Activated T-helper 17 cell treated with anti-CD3 and anti-CD28 coated beads, Interleukin-2, amount 50 U/mL, for 72 hours (primary cell): Measurements from ENCODE around the gene BNC2. TPM values are rescaled to one million over a fixed set of nuclear protein-coding genes. Genes with fewer than 3 reads are reported as not detected.

Source experiments
- ATAC-seq: fragments of 150-1000 bp; cut with Tn5 transposase; replicated peaks from 2 replicates; pipeline ENCODE4 v1.10.0; 2021; ENCODE audit warnings: mild to moderate bottlenecking, moderate library complexity
- H3K27ac Mint-ChIP-seq: one replicate; pipeline ENCODE4 v1.8.0; 2022; ENCODE audit warnings: mixed read lengths
- H3K27me3 Mint-ChIP-seq: one replicate; pipeline ENCODE4 v1.8.0; 2022; ENCODE audit warnings: mixed read lengths
- H3K36me3 Mint-ChIP-seq: one replicate; pipeline ENCODE4 v1.8.0; 2022; ENCODE audit warnings: low read depth, mild to moderate bottlenecking, mixed read lengths
- H3K4me1 Mint-ChIP-seq: one replicate; pipeline ENCODE4 v1.8.0; 2022; ENCODE audit warnings: mixed read lengths
- H3K4me3 Mint-ChIP-seq: one replicate; pipeline ENCODE4 v1.8.0; 2022; ENCODE audit warnings: mild to moderate bottlenecking, mixed read lengths
- H3K9me3 Mint-ChIP-seq: one replicate; pipeline ENCODE4 v1.8.0; 2022; ENCODE audit warnings: mixed read lengths
- total RNA-seq, 2 donors: library from RNA; stranded (reverse); gene quantifications; one replicate each; pipeline ENCODE4 v1.2.3, GENCODE V29; 2022

The BNC2 gene
- total RNA-seq, 2 donors from 2014 or later, result not detected

DNA sequence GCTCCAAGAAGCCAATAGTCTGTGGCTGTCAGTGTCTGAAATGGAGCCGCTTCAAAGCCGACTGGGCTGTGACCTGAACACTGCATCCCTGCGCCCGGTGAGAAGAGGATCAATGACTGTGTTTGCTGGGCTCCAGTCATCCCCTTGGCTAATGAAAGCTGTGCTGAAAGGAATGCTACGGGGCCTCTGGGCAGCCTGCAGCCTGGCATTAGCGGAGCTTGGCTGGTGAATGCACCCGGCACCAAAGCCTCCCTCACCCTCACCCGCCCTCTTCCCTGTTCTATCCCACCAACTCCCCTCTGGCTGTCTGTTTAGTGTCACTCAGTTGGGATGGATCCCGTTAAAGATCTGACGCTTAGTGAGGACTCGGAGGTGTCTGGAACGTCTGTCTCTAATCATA lies 355.3 kb downstream of the BNC2 start:
- Mint-ChIP-seq H3K27ac (no peak overlapping the region), H3K36me3 (no peaks in the 10 kb centered on the region)
- no peak for ATAC-seq

DNA sequence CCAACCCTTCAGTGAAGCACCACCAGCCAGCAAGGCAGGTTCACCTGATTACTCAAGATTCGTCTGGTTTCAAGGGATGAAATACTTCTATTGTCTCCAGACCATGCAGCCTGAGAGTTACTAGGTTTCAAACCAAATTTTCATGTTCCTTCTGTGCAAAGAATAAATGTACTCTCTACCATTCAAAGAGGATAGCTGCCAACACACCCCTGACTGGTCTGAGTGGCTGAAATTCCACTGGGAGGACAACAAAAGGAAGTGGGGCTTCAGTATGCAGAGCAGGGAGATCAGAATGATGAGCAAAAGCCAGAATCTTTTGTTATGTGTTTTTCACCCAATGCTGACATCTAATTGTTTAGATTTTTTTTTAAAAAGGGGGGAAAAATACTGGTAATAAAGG lies 356.3 kb downstream of the BNC2 start:
- Mint-ChIP-seq H3K9me3 (no peaks in the 10 kb centered on the region), H3K27ac (no peak overlapping the region), H3K27me3 (no peaks in the 10 kb centered on the region), H3K4me1 (no peaks in the 10 kb centered on the region), H3K36me3 (no peaks in the 10 kb centered on the region), H3K4me3 (no peak overlapping the region)
- no peak for ATAC-seq

More for the DNA sequence above, 355.3 kb downstream of the BNC2 start:
- Mint-ChIP-seq H3K4me3 (no peak overlapping the region), H3K27me3 (no peaks in the 10 kb centered on the region), H3K4me1 (no peaks in the 10 kb centered on the region), H3K9me3 (peaks cover 3% of the 10 kb centered on the region)

DNA sequence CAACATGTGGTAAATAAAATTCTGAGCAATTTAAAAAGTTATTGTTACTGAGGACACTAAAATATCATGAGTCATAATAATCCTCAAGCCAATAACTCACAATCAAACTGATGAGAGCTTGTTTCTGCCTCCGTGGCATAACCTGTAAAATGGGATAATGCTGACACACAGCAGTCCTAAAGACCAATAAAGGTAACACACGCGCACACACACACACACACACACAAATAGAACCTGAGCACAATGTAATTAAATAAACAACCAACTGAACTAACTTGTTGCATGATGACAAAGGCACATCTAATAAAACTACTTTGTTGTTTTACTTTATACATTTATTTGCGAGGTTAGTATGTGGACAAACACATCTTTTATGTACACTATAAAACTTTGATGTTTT lies 358.2 kb downstream of the BNC2 start:
- H3K4me1 Mint-ChIP-seq, result no peaks in the 10 kb centered on the region
- no peaks in the 10 kb centered on the region for H3K36me3 Mint-ChIP-seq
- no peak for ATAC-seq
- H3K9me3 Mint-ChIP-seq, result peaks cover 4% of the 10 kb centered on the region
- H3K27ac Mint-ChIP-seq, result no peak overlapping the region
- no peak overlapping the region for H3K4me3 Mint-ChIP-seq
- H3K27me3 Mint-ChIP-seq, result no peaks in the 10 kb centered on the region

DNA sequence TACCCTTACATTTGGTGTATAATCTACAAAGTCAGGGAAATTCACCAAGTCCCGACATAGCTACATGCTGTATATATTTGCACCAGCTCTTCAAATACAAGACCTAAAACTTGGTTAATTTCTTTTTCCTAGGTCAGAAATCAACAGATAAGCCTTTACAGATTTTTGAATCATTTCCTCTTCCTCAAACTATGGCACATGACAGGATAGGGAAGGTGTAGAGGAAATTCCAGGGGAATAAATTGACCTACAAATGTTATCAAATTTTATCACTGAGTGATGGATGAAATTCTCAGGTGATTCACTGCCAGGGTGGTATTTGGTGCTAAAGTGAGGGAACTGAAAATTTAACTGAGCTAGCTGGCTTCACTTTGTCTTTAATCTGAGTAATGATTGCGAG lies 360.0 kb downstream of the BNC2 start:
- Mint-ChIP-seq H3K27me3 (no peaks in the 10 kb centered on the region), H3K36me3 (no peaks in the 10 kb centered on the region), H3K9me3 (peaks cover 4% of the 10 kb centered on the region), H3K4me1 (no peaks in the 10 kb centered on the region), H3K4me3 (no peak overlapping the region), H3K27ac (no peak overlapping the region)
- no peak for ATAC-seq

DNA sequence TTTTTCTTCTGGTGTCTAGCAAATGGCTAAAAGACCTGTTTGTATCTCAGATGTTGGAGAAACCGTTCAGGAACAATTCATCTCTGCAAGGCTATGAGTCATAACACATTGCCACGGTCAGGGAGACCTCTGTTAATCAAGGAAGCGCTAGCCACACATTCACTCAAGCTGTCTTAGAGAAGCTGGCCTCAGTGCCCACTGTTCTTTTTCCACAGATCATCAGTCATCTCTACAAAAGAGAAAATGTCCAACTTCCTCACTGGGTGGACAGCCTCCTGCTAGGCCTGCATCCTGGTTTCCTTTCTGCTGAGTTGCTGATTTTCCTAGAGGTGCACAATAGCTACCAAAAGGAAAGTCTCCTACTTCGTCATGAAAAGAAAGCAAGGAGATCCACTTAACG lies 360.5 kb downstream of the BNC2 start:
- Mint-ChIP-seq H3K4me1 (no peaks in the 10 kb centered on the region), H3K27me3 (no peaks in the 10 kb centered on the region), H3K27ac (no peak overlapping the region), H3K9me3 (peaks cover 4% of the 10 kb centered on the region), H3K4me3 (no peak overlapping the region), H3K36me3 (no peaks in the 10 kb centered on the region)
- ATAC-seq, result no peak

DNA sequence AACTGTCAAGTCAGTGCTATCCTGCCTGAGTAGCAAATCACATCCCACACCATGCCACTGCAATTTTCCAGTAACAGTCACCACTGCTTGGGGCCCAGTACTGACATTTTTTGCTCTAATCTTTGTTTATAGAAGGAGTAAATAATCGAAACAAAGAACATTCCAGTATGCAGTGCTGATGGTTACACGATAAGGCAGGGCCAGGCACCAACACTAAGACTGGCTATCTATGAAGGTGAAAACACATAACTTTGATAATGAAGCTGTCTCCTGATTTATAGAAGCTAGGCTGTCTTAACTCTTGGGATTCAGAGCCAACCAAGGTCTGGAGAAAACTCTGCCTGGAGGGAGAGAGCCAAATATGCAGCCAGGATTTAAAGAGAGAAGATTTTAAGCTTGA lies 365.3 kb downstream of the BNC2 start:
- H3K27me3 Mint-ChIP-seq, result no peaks in the 10 kb centered on the region
- no peak overlapping the region for H3K4me3 Mint-ChIP-seq
- no peak for ATAC-seq

DNA sequence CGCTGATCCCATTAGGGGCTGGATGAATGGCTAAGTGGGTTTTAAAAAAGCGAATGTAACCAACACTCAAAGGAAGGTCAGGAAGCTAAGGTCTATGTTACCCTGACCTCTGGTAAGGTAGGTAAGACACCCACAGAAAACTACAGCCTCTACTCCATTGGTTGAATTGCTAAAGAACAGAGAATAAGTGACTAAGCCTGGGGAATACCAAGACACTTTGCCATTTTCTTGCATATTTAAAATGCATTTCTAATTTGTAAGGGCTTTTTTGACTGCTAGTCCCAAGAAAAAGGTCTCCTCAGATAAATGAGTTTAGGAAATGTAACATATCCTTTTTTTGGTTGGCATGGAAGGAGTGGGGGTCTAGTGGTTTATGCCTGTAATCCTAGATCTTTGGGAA lies 368.7 kb downstream of the BNC2 start:
- Mint-ChIP-seq H3K36me3 (no peaks in the 10 kb centered on the region), H3K9me3 (peaks cover 4% of the 10 kb centered on the region), H3K27me3 (no peaks in the 10 kb centered on the region), H3K27ac (no peak overlapping the region), H3K4me1 (no peaks in the 10 kb centered on the region), H3K4me3 (no peak overlapping the region)
- no peak for ATAC-seq

More for the DNA sequence above, 365.3 kb downstream of the BNC2 start:
- Mint-ChIP-seq H3K27ac (no peak overlapping the region), H3K4me1 (no peaks in the 10 kb centered on the region), H3K9me3 (peaks cover 8% of the 10 kb centered on the region), H3K36me3 (no peaks in the 10 kb centered on the region)

DNA sequence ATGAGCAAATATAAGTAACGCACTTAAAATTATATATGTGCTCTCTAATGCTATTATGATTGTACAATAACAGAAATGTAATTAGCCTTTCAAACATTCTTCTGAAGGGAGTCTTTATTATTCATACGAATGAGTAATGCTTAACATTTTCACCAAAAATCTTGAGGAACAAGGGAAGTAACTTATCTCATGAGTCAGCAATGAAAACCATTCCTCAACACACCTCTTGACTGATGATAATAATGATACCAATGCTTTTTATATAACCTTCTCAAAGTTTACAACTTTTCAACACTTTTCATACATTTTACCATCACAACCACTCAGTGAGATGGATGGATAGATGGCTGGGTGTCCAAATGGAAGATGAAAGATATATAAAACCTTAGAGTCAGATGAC lies 369.3 kb downstream of the BNC2 start:
- Mint-ChIP-seq H3K4me3 (no peak overlapping the region), H3K4me1 (no peaks in the 10 kb centered on the region), H3K27me3 (no peaks in the 10 kb centered on the region), H3K27ac (no peak overlapping the region), H3K9me3 (peaks cover 4% of the 10 kb centered on the region), H3K36me3 (no peaks in the 10 kb centered on the region)
- ATAC-seq, result no peak

DNA sequence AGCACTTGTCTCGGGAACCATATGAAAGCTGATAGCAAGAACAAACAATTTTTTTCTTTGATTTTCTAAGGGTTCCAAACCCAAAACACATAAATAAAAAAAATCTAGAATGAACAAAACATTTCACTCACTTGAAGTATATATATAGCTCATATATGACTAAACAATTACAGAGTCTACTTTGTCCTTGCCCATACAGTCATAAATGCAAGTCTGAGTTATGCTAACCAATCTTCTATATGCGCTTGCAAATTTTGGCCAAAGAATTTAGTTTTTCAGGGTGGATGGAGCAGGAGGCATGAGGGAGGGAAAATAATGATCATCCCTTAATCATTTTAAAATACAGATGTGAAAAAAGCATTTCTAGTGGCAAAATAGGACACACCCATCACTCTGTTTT lies 370.1 kb downstream of the BNC2 start:
- ATAC-seq, result no peak
- Mint-ChIP-seq H3K36me3 (no peaks in the 10 kb centered on the region), H3K4me1 (no peaks in the 10 kb centered on the region), H3K9me3 (peaks cover 4% of the 10 kb centered on the region), H3K27me3 (no peaks in the 10 kb centered on the region), H3K27ac (no peak overlapping the region), H3K4me3 (no peak overlapping the region)

DNA sequence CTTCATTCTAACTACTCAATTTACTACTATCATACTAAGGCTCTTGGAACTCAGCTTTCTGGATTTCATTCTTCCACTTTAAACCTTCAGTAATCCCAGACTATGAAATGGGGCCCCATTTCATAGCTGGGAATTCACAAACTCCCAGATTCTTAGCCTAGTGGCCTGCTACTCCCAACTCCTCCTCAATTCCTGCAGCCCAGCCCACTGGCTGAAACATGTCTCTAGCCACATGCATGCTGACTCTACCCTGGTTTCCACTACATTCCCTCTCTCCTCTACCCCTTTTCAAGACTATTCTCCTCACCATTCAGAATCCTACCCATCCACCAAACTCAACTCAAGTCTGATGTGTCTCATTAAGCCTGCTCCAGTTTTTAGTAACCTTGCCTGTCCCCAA lies 370.6 kb downstream of the BNC2 start:
- Mint-ChIP-seq H3K27me3 (no peaks in the 10 kb centered on the region), H3K4me1 (no peaks in the 10 kb centered on the region), H3K4me3 (no peak overlapping the region), H3K36me3 (no peaks in the 10 kb centered on the region), H3K9me3 (peaks cover 4% of the 10 kb centered on the region), H3K27ac (no peak overlapping the region)
- ATAC-seq, result no peak

DNA sequence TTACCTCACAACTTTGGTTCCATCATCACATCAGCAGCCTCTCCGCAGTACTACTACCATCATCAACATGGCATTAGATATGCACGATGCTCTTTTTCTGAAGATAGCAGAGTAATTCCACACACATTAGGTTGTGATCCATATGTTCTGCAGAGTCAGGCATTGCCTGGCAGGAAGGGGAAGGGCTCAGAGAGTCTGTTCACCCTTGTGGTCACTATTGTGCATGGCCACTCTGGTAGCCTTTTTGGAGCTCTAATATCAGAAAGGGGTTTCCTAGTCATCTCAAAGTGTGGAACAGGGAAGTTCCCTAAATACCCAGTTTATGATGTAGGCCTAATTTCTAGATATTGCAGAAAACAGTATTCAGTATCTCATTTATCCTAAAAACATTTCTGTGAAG lies 373.6 kb downstream of the BNC2 start:
- ATAC-seq, result no peak

DNA sequence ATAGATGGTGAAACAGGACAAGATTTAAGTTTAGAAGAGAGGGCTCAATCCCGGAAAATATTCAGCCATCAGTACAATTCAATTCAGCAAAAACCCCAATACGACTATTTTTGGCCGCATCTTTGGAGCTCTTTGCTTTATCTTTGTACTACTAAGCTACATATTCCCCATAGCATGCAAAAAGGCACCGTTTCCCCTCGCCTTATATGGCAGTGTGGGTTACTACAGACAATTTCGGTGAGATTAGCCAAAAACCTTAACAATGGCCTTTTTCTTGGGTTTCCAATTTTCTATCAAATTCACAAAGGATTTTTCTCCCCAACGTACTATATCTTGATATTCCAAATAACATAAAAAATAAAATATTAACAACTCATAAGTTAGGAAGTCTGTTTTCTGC lies 382.6 kb downstream of the BNC2 start:
- no peak for ATAC-seq
- no peaks in the 10 kb centered on the region for H3K4me1 Mint-ChIP-seq
- no peak overlapping the region for H3K4me3 Mint-ChIP-seq
- H3K27ac Mint-ChIP-seq, result no peak overlapping the region
- H3K9me3 Mint-ChIP-seq, result peaks cover 3% of the 10 kb centered on the region
- no peaks in the 10 kb centered on the region for H3K36me3 Mint-ChIP-seq
- H3K27me3 Mint-ChIP-seq, result no peaks in the 10 kb centered on the region

More for the DNA sequence above, 373.6 kb downstream of the BNC2 start:
- H3K36me3 Mint-ChIP-seq, result no peaks in the 10 kb centered on the region
- H3K27me3 Mint-ChIP-seq, result no peaks in the 10 kb centered on the region
- peaks cover 4% of the 10 kb centered on the region for H3K9me3 Mint-ChIP-seq
- no peaks in the 10 kb centered on the region for H3K4me1 Mint-ChIP-seq
- H3K27ac Mint-ChIP-seq, result no peak overlapping the region
- H3K4me3 Mint-ChIP-seq, result no peak overlapping the region

DNA sequence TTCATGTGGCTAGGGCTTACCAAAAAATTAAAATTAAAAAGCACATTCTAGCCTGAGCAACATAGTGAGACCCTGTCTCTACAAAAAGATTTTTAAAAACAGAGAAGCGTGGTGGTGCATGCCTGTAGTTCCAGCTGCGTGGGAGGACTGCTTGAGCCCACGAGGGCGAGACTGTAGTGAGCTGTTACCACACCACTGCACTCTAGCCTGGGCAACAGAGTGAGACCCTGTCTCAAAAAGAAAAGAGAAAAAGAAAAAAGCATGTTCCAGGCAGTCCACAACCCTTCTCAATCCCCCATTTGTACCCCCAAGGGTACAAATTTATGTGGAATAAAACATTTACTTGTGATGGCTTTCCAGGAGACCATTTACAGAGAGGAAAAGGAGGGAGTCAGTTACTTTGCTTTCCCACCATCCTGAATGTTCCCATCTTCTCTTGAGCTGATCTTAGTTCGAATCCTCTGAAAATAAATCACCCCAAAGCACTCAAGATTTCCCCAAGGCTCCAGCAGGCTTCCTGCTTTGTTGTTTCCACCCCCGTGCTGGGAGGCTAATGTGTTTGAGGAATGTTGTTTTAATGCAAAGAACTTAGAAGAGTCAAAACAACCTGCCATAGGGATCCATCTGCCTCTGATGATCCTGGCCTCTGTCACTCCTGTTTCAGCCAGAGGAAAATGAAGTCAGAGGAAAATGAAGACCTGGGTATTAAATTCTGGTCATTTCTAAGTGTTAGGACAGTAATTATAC lies 384.7 kb downstream of the BNC2 start:
- Mint-ChIP-seq H3K27me3 (no peaks in the 10 kb centered on the region), H3K36me3 (no peaks in the 10 kb centered on the region), H3K27ac (no peak overlapping the region), H3K4me3 (no peak overlapping the region), H3K4me1 (no peaks in the 10 kb centered on the region), H3K9me3 (peaks cover 3% of the 10 kb centered on the region)
- no peak for ATAC-seq

DNA sequence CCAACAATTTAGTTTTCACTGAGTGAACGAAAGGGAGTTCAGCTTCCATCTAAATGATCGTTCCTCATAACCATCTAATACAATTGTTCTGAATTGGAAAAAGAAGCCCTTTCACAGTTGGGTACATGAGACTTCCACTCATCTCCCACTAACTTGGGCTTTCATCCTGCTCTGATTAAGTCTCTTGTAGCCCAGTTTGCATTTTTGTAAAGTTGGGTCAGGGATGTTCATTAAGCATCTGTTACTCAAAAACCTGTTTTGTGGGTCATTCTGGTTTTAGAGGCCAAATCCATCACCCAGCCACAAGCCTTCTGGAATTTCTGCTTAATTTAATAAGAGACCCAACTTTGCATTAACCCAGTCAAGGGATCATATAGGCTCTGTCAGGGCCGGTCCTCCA lies 385.3 kb downstream of the BNC2 start:
- Mint-ChIP-seq H3K4me3 (no peak overlapping the region), H3K27ac (no peak overlapping the region), H3K4me1 (no peaks in the 10 kb centered on the region), H3K36me3 (no peaks in the 10 kb centered on the region), H3K9me3 (peaks cover 3% of the 10 kb centered on the region), H3K27me3 (no peaks in the 10 kb centered on the region)
- ATAC-seq, result no peak

DNA sequence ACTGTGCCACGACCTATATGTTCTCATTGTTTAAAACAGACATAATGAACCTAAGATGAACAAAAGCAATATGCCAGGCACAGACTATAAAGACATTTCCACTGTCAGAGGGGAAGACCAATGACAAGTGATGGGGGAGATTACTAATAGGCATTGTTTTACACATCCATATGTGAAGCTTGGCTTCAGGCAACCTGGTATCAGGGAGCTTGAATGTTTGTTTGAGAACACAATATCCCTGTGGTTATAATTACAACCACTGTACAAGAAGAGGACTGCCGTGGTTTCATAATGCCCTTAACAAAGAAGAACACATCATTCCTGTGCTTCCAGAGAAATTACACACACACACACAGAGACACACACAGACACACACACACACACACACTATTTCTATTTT lies 385.7 kb downstream of the BNC2 start:
- Mint-ChIP-seq H3K27me3 (no peaks in the 10 kb centered on the region), H3K27ac (no peak overlapping the region), H3K4me3 (no peak overlapping the region), H3K36me3 (no peaks in the 10 kb centered on the region), H3K4me1 (no peaks in the 10 kb centered on the region), H3K9me3 (no peaks in the 10 kb centered on the region)
- no peak for ATAC-seq

DNA sequence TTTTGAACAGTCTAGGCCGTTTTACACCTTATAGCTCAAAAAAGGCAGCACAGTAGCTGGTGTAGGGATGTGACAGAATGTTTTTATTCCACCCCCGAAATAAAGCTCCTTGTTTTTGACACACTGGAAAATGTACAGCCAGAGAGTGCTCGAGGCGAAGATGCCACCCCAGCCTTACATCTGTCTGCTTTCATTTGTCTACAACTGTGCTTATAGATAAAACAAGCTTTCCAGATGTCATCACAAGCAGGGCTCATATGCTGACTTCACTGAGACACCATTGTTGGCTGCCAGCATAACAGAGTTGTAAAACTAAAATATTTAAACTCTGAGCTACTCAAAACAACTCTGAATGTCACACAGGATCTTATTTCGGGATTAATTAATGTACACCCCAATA lies 386.3 kb downstream of the BNC2 start:
- no peaks in the 10 kb centered on the region for H3K27me3 Mint-ChIP-seq
- no peaks in the 10 kb centered on the region for H3K9me3 Mint-ChIP-seq
- H3K4me1 Mint-ChIP-seq, result no peaks in the 10 kb centered on the region
- ATAC-seq, result no peak
- H3K4me3 Mint-ChIP-seq, result no peak overlapping the region
- H3K27ac Mint-ChIP-seq, result no peak overlapping the region
- H3K36me3 Mint-ChIP-seq, result no peaks in the 10 kb centered on the region
